Endothelial cell of umbilical vein (primary cell): Measurements from ENCODE around the gene PRDM11. TPM values are rescaled to one million over a fixed set of nuclear protein-coding genes. Genes with fewer than 3 reads are reported as not detected.

Source experiments
- BruUV-seq: library from RNA; stranded (reverse); fragments of 400-500 nt; replicated peaks from 2 replicates; lab custom pipeline; 2021; lab: Mats Ljungman, UMichigan
- CTCF ChIA-PET: fragments of 300-600, 350-600 bp; sonication (Branson Sonifier 250); formaldehyde crosslinking; loops from one replicate; lab custom pipeline; 2021; ENCODE audit warnings: antibody characterized with exemption, inconsistent platforms; lab: Charles Lee
- POLR2A ChIA-PET: fragments of 300-600, 350-600 bp; sonication (Branson Sonifier 250); formaldehyde crosslinking; loops from one replicate; lab custom pipeline; 2021; ENCODE audit warnings: antibody characterized with exemption, inconsistent platforms; lab: Charles Lee
- DNase-seq: peaks from one replicate; pipeline ENCODE4 v3.0.0-alpha.2; 2011; ENCODE audit warnings: low read depth, low spot score
- FAIRE-seq: peaks from 2 replicates; lab custom pipeline; 2011; peaks lifted over from hg19 to GRCh38; lab: Jason Lieb, UNC
- H2AFZ ChIP-seq: 2 replicates; pipeline ENCODE4 v1.6.0; 2012; ENCODE audit warnings: low read depth, low read length, control low read depth, inconsistent platforms
- H3K27ac ChIP-seq: 2 replicates; pipeline ENCODE4 v1.5.1; 2011; ENCODE audit warnings: low read depth, mild to moderate bottlenecking, control low read depth, low read length, moderate library complexity; ENCODE audit not compliant: insufficient read depth
- H3K27me3 ChIP-seq, 2 experiments: 2 replicates each; pipeline versions ENCODE4 v1.6.0 to v1.6.1; 2011; ENCODE audit warnings: low read length in 2 of 2, mixed read lengths in 1 of 2; ENCODE audit not compliant: control insufficient read depth in 2 of 2, insufficient read depth in 2 of 2
- H3K36me3 ChIP-seq, 2 experiments: 2 replicates in 1 of 2; 3 replicates in 1 of 2; pipeline ENCODE4 v1.5.1; 2011; ENCODE audit warnings: low read length in 2 of 2, mild to moderate bottlenecking in 1 of 2, moderate library complexity in 1 of 2; ENCODE audit not compliant: control insufficient read depth in 2 of 2, insufficient read depth in 2 of 2; ENCODE audit errors: extremely low read depth in 1 of 2
- H3K4me1 ChIP-seq: 3 replicates; pipeline ENCODE4 v1.5.1; 2011; ENCODE audit warnings: mild to moderate bottlenecking, low read length; ENCODE audit not compliant: control insufficient read depth, insufficient read depth; ENCODE audit errors: extremely low read depth
- H3K4me2 ChIP-seq: 2 replicates; pipeline ENCODE4 v1.6.1; 2011; ENCODE audit warnings: low read length, control low read depth, mixed read lengths; ENCODE audit not compliant: insufficient read depth
- H3K4me3 ChIP-seq, 3 experiments: fragments of 200-600 bp in 1 of 3; sonication (generic), shearing (Covaris generic) in 1 of 3; replicated peaks in 1 of 3; 2 replicates each; pipeline ENCODE4 v1.5.1; 2011 to 2016; ENCODE audit warnings: control low read depth in 3 of 3, low read length in 3 of 3, mild to moderate bottlenecking in 2 of 3, inconsistent platforms in 1 of 3, low read depth in 1 of 3, moderate library complexity in 1 of 3; ENCODE audit not compliant: insufficient read depth in 1 of 3
- H3K79me2 ChIP-seq: 2 replicates; pipeline ENCODE4 v1.6.0; 2012; ENCODE audit warnings: low read length, inconsistent platforms; ENCODE audit not compliant: control insufficient read depth, insufficient read depth
- H3K9ac ChIP-seq: replicated peaks from 2 replicates; pipeline ENCODE3; 2011; ENCODE audit warnings: low read length, control low read depth; ENCODE audit not compliant: insufficient read depth; ENCODE audit errors: extremely low read depth
- H3K9me1 ChIP-seq: replicated peaks from 3 replicates; pipeline ENCODE4 v1.6.0; 2011; ENCODE audit warnings: mild to moderate bottlenecking, low read length; ENCODE audit not compliant: control insufficient read depth, insufficient read depth; ENCODE audit errors: extremely low read depth
- H3K9me3 ChIP-seq: replicated peaks from 2 replicates; pipeline ENCODE4 v1.5.1; 2012; ENCODE audit warnings: low read length, inconsistent platforms; ENCODE audit not compliant: control insufficient read depth, insufficient read depth
- H4K20me1 ChIP-seq: replicated peaks from 2 replicates; pipeline ENCODE3; 2011; ENCODE audit warnings: mild to moderate bottlenecking, low read length; ENCODE audit not compliant: control insufficient read depth, insufficient read depth; ENCODE audit errors: extremely low read depth
- FOS ChIP-seq: IDR thresholded peaks from 2 replicates; pipeline ENCODE4 v1.6.1; 2011; ENCODE audit warnings: mild to moderate bottlenecking, low read length, moderate library complexity, borderline replicate concordance; ENCODE audit not compliant: insufficient read depth
- dilution Hi-C: fragments of 300-500 bp; cut with MboI; formaldehyde crosslinking; loops from one replicate; pipeline ENCODE4 v1.15.0; 2019; ENCODE audit warnings: low sequenced_read_pairs; ENCODE audit not compliant: extremely low pct_ligation_motif_present
- intact Hi-C: fragments of 100-400 bp; cut with micrococcal nuclease; formaldehyde crosslinking; loops from one replicate; pipeline ENCODE4 v1.10.0; 2022
- polyA plus RNA-seq, 4 experiments: library from polyadenylated mRNA; depleted of rRNA in 3 of 4; stranded (reverse) in 3 of 4; unstranded in 1 of 4; fragments of >200 nt; gene quantifications; 2 replicates each; pipeline versions ENCODE4 v1.2.1 to v1.2.3, GENCODE V29; 2011 to 2012; ENCODE audit warnings: missing spikeins in 1 of 4
- total RNA-seq: library from RNA; stranded (reverse); gene quantifications from 2 replicates; pipeline ENCODE4 v1.2.3, GENCODE V29; 2021
- TF ChIP-seq, protein P1 (sequence below), 2 donors: IDR thresholded peaks; 1 replicate in 1 of 2; 2 replicates in 1 of 2; pipeline ENCODE4 v1.5.1; 2011; ENCODE audit warnings: low read length in 2 of 2, mild to moderate bottlenecking in 2 of 2, moderate library complexity in 2 of 2, control low read depth in 1 of 2, inconsistent platforms in 1 of 2, low read depth in 1 of 2; ENCODE audit not compliant: insufficient read depth in 1 of 2; ENCODE audit errors: extremely low read depth in 1 of 2

Gene PRDM11
- total and polyA plus RNA-seq, 2 donors (not counting 3 experiments of a cell fraction or from before 2014, with no cell fraction given): 6.9 to 14.1 TPM

DNA sequence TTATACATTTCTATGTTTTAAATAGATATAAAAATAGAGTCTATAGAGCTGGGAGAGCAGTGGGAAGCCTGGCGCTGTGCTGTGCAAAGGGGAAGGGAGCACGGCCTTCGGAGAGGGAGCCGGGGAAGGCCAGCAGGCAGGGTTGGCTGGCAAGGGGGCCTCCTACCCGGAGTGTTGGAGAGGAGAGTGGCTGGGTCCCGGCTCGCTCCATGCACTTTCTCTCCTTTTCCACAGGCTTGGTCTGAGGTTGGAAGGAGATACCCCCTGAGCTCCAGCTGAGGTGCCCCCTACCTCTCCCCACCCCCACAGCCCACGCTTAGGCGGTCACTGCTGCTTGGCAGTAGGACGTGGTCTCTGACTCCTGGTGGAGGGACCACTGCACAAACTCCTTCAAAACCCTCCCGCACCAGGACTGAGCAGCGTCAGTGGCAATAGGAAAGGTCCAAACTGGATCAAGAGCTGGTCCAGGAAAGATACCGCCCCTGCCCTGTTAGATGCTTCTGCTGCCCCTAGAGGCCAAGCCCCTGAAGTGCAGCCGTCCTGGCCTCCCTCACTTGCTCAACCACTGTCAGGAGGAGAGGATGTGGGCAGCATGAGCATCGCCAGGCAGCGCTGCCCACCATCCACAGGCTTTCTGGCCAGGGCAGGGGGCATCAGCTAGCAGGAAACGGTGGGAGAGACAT lies 86.8 kb downstream of the PRDM11 start:
- FAIRE-seq: peak; percentile 58
- dilution Hi-C loops: no loop called here
- peak; percentile 52 for DNase-seq

More for the DNA sequence above, 86.8 kb downstream of the PRDM11 start:
- CTCF ChIA-PET: interaction anchor here (0.7 to 3.1 kb wide), 26 partner anchors 8 to 538 kb away, joined by 3 to 35 read pairs (median 3); no protein-coding TSS in a partner anchor
- intact Hi-C loops: loop anchor here (2.0 kb wide), 1 partner anchor 122 kb away; no protein-coding TSS in a partner anchor
- BruUV-seq: no TSS peak
- H3K9me3 ChIP-seq: no peaks in the 10 kb centered on the region
- H3K4me2 ChIP-seq: no peak overlapping the region
- H3K4me1 ChIP-seq: no peaks in the 10 kb centered on the region
- POLR2A ChIA-PET: interaction anchor here (1.1 kb wide), 1 partner anchor 9 kb away, joined by 3 read pairs; no protein-coding TSS in a partner anchor
- H3K79me2 ChIP-seq: no peaks in the 10 kb centered on the region
- no peaks in the 10 kb centered on the region for H3K36me3 ChIP-seq
- H3K27ac ChIP-seq: no peak overlapping the region
- no peak overlapping the region for H3K9ac ChIP-seq
- no peak overlapping the region for H2AFZ ChIP-seq
- no peak overlapping the region for H3K4me3 ChIP-seq
- H4K20me1 ChIP-seq: no peaks in the 10 kb centered on the region
- no peak for TF ChIP-seq FOS
- TF ChIP-seq, protein P1, sequence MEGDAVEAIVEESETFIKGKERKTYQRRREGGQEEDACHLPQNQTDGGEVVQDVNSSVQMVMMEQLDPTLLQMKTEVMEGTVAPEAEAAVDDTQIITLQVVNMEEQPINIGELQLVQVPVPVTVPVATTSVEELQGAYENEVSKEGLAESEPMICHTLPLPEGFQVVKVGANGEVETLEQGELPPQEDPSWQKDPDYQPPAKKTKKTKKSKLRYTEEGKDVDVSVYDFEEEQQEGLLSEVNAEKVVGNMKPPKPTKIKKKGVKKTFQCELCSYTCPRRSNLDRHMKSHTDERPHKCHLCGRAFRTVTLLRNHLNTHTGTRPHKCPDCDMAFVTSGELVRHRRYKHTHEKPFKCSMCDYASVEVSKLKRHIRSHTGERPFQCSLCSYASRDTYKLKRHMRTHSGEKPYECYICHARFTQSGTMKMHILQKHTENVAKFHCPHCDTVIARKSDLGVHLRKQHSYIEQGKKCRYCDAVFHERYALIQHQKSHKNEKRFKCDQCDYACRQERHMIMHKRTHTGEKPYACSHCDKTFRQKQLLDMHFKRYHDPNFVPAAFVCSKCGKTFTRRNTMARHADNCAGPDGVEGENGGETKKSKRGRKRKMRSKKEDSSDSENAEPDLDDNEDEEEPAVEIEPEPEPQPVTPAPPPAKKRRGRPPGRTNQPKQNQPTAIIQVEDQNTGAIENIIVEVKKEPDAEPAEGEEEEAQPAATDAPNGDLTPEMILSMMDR (IDR thresholded peaks at IDR 0.05; ENCODE audit: extremely low read depth in 1 of 2, insufficient read depth in 1 of 2, low read depth in 1 of 2, low read length in 2 of 2): peak; percentile 73 to 91
- H3K9me1 ChIP-seq: no peaks in the 10 kb centered on the region
- peaks cover 4 to 12% of the 10 kb centered on the region in 2 experiments for H3K27me3 ChIP-seq
